AG09319 (cell line): Measurements from ENCODE around the gene DSTN.

Source experiments
- DNase-seq: peaks from one replicate; pipeline ENCODE4 v3.0.0-alpha.2; 2010; ENCODE audit warnings: low read depth; ENCODE audit errors: extremely low read depth
- CTCF ChIP-seq: IDR thresholded peaks from 2 replicates; pipeline ENCODE4 v1.5.1; 2011; ENCODE audit warnings: low read depth, mild to moderate bottlenecking, inconsistent platforms, low read length, moderate library complexity

Gene DSTN

GRCh38 chr20:17611540-17612286 is 41.8 kb downstream of the DSTN start:
- DNase-seq: no peak

GRCh38 chr20:17612287-17612991 is 42.6 kb downstream of the DSTN start:
- TF ChIP-seq CTCF: no peak
- no peak for DNase-seq

More at GRCh38 chr20:17611540-17612286, 41.8 kb downstream of the DSTN start:
- TF ChIP-seq CTCF: peak; percentile 40; the same call in 1 of the 2 replicates

- no peak for TF ChIP-seq CTCF
- no peak for DNase-seq
Observed at GRCh38 chr20:17612992-17613327, 43.1 kb downstream of the DSTN start.

- no peak for TF ChIP-seq CTCF
- no peak for DNase-seq
Observed at GRCh38 chr20:17613328-17614175, 43.7 kb downstream of the DSTN start.

- no peak for TF ChIP-seq CTCF
- DNase-seq: no peak
Observed at GRCh38 chr20:17614176-17614811, 44.4 kb downstream of the DSTN start.

GRCh38 chr20:17614812-17615644 is 45.2 kb downstream of the DSTN start:
- DNase-seq: no peak
- TF ChIP-seq CTCF: no peak
